Inflammatory macrophage treated with lipopolysaccharide for 1 hour (primary cell): Measurements from ENCODE around the gene GTF2I.
"Not testable (repeated sequence)": the region's sequence is repeated elsewhere in the genome, so short reads cannot be mapped to it uniquely, and the experiment has no call there.

ENCODE experiments used
- DNase-seq, 2 donors: peaks; one replicate each; pipeline ENCODE4 v3.0.0-alpha.2; 2020 to 2022

Gene GTF2I

GRCh38 chr7:74656837-74657691, 454 bp upstream of the GTF2I start:
- peak; percentile 93 to 97 for DNase-seq

- peak; percentile 83 to 87 for DNase-seq
These were observed 873 bp downstream of the GTF2I start for GRCh38 chr7:74658178-74659004.

DNA sequence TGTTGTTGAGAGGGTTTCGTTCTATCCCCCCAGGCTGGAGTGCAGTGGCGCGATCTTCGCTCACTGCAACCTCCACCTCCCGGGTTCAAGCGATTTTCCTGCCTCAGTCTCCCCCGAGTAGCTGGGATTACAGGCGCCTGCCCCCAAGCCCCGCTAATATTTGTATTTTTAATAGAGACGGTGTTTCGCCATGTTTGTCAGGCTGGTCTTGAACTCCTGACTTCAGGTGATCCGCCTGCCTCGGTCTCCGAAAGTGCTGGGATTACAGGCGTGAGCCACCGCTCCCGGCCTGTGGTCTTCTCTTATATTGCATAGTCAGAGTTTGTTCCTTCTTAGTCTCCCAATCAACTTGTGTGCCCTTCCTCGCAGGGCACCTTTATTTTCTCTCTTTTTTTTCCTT, 2.7 kb downstream of the GTF2I start:
- DNase-seq: not testable (repeated sequence)

DNA sequence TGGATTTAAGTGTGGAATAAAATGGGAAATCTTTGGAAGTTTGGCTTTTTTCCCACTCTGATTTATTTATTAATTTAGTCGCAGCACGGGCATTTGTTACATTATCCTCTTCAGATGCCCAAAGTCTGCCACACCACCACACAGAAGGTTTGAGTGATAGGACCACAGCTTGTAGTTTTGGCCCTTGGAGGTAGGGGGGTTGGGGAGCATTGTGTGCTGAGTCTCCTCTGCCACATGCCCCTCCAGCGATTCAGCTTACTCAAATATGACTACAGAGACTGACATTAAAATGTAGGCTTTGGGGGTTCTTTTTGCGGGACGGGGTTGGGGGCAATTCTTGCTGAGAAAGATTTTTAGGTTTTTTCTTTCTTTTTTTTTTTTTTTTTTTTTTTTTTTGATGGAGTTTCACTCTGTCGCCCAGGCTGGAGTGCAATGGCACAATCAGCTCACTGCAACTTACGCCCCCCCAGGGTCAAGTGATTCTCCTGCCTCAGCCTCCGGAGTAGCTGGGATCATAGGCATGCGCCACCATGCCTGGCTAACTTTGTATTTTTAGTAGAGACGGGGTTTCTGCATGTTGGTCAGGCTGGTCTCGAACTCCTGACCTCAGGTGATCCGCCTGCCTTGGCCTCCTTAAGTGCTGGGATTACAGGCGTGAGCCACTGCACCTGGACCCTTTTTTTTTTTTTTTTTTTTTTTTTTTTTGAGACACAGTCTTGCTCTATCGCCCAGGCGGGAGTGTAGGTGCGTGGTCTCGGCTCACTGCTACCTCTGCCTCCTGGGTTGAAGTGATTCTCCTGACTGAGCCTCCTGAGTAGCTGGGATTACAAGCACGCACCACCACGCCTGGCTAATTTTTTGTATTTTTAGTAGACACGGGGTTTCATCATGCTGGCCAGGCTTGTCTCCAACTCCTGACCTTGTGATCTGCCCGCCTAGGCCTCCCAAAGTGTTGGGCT, 4.6 kb downstream of the GTF2I start:
- DNase-seq: not testable (repeated sequence)

GRCh38 chr7:74665296-74665938, 7.9 kb downstream of the GTF2I start:
- DNase-seq: peak; percentile 74 to 92

DNA sequence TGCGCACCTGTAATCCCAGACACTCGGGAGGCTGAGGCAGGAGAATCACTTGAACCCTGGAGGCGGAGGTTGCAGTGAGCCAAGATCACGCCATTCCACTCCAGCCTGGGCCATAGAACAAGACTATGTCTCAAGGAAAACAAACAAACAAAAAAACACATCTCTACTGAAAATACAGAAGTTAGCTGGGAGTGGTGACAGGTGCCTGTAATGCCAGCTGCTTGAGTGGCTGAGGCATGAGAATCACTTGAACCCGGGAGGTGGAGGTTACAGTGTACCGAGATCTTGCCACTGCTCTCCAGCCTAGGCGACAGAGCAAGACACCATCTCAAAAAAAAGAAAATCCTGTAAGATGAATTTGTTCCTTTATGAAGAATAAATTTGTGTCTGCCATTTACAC, 9.5 kb downstream of the GTF2I start:
- DNase-seq: not testable (repeated sequence)

- not testable (repeated sequence) for DNase-seq
These were observed 10.0 kb downstream of the GTF2I start for GRCh38 chr7:74667520-74667919.

- no peak for DNase-seq
These were observed 14.1 kb downstream of the GTF2I start for GRCh38 chr7:74671602-74672001.

DNA sequence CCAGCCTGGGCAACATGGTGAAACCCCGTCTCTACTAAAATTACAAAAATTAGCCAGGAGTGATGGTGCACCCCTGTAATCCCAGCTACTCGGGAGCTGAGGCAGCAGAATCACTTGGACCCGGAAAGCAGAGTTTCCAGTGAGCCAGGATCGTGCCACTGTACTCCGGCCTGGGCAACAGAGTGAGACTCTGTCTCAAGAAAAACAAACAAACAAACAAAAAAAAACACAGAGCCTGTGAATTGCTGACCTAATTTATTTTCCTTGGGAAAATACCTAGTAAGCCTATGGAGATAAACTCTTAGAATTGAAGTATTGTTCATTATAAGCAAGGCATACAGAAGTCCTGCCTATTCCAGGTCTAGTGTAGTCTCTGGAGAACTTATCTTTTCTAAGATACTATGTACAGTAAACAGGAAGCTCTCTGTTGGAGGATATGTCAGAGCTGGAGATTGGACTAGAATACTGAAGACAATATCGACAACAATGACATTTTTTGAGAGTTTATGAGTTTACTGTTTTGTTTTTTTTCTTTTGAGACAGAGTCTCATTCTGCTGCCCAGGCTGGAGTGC, 14.9 kb downstream of the GTF2I start:
- DNase-seq: no peak

DNA sequence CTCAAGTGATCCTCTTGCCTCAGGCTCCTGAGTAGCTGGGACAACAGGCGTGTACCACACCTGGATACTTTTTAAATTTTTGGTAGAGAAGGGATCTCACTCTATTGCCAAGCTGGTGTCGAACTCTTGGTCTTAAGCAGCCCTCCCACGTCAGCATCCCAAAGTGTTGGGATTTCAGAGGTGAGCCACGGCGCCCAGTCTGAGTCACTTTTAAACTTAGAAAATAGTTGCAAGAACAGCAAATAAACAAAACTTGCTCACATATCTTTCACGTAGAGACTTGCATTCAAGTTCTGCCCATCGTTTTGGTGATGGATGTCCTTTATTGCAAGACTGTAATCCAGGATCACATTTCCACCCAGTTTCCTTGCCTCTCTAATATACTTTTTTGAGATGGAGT, 16.6 kb downstream of the GTF2I start:
- DNase-seq: no peak

DNA sequence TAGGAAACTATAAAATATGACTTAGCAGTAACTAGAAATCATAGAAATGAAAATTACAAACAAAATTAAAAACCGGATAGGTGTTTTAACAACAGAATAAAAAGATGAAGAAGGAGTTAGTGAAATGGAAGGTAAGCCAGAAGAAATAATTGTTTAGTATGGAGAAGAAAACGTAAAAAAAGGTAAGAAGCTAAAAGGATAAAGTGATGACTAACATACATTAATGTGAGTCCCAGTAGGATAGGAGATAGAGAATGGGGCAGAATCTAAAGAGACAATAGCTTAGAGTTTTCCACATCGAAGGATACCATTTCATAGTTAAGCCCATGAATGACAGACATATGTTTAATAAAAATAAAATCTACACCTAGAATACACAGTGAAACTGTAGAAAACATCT, 25.3 kb downstream of the GTF2I start:
- DNase-seq: no peak

- no peak for DNase-seq
These were observed 26.3 kb downstream of the GTF2I start for GRCh38 chr7:74683799-74684198.

GRCh38 chr7:74684473-74684872, 27.0 kb downstream of the GTF2I start:
- no peak for DNase-seq

GRCh38 chr7:74684921-74685320, 27.4 kb downstream of the GTF2I start:
- no peak for DNase-seq

GRCh38 chr7:74690474-74690873, 33.0 kb downstream of the GTF2I start:
- no peak for DNase-seq

GRCh38 chr7:74704419-74704818, 46.9 kb downstream of the GTF2I start:
- DNase-seq: not testable (repeated sequence)

GRCh38 chr7:74707238-74707637, 49.7 kb downstream of the GTF2I start:
- DNase-seq: no peak

DNA sequence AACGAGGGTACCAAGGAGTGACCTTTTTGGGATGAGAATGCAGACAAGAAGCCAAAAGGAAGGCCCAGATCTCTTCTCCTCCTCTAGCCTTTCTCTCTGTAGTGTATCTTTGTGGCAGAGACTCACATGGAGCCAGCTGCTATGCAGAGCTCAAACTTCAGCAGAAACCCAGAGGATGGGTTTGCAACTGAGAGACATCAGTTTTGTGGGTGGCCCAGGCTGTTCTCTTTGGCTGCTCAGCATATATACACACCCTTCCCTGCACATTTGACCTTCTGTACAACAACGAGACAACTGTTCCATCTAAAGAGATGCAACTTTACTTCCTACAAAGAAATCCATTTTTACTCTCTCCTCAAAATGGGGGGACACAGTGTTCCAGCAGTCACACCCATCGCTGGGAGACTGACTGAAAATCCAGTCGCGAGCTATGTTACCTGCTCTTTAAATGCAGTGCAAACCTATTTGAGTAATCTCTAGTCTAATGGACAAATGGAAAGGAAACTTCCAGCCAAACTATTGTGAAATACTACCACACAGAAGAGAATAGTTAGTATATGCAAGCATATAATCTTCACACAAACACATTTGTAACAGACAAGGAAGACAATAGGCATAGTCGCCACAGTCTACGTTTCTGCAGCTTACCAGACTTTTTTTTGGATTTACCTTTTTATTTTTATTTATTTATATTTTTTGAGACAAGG, 51.2 kb downstream of the GTF2I start:
- no peak for DNase-seq

- DNase-seq: peak in 1 of 2 donors; percentile 4
These were observed 52.6 kb downstream of the GTF2I start for GRCh38 chr7:74709880-74710671.

GRCh38 chr7:74713567-74713966, 56.0 kb downstream of the GTF2I start:
- DNase-seq: no peak
